ENCODE measurements around the gene FCRLA. TPM values are rescaled to one million over a fixed set of nuclear protein-coding genes. Genes with fewer than 3 reads are reported as not detected.
"Not testable (repeated sequence)": the region's sequence is repeated elsewhere in the genome, so short reads cannot be mapped to it uniquely, and the experiment has no call there.

FCRLA gene
- total RNA-seq, 1 experiment from 2014 or later: not detected

- CTCF ChIA-PET: interaction anchor here (0.5 to 0.7 kb wide), 2 partner anchors 195 to 486 kb away, joined by 3 read pairs; no protein-coding TSS in a partner anchor
- BruUV-seq (replicated peaks): no TSS peak
- Mint-ChIP-seq H3K9me3 (ENCODE audit: low read depth, unreplicated experiment) (no peaks in the 10 kb centered on the region), H3K4me1 (ENCODE audit: low read depth, unreplicated experiment) (peaks cover 9% of the 10 kb centered on the region), H3K36me3 (ENCODE audit: insufficient read depth, unreplicated experiment) (no peaks in the 10 kb centered on the region), H3K27me3 (ENCODE audit: unreplicated experiment) (peaks cover 40% of the 10 kb centered on the region), H3K4me3 (ENCODE audit: low read depth, unreplicated experiment) (no peak overlapping the region), H3K27ac (ENCODE audit: unreplicated experiment) (no peak overlapping the region)
- intact Hi-C loops (cut with micrococcal nuclease; ENCODE audit: unreplicated experiment): no loop called here
- DNase-seq: no peak
- TF ChIP-seq CTCF (IDR thresholded peaks at IDR 0.05; ENCODE audit: unreplicated experiment): no peak
Measured at GRCh38 chr1:161681879-161682278, 25.1 kb upstream of the FCRLA start.

GRCh38 chr1:161688946-161689345, 18.1 kb upstream of the FCRLA start:
- Mint-ChIP-seq H3K9me3 (ENCODE audit: low read depth, unreplicated experiment) (no peaks in the 10 kb centered on the region), H3K4me3 (ENCODE audit: low read depth, unreplicated experiment) (no peak overlapping the region), H3K27me3 (ENCODE audit: unreplicated experiment) (peaks cover 16% of the 10 kb centered on the region), H3K27ac (ENCODE audit: unreplicated experiment) (no peak overlapping the region), H3K36me3 (ENCODE audit: insufficient read depth, unreplicated experiment) (no peaks in the 10 kb centered on the region), H3K4me1 (ENCODE audit: low read depth, unreplicated experiment) (no peaks in the 10 kb centered on the region)
- no TSS peak for BruUV-seq (replicated peaks)
- TF ChIP-seq CTCF (IDR thresholded peaks at IDR 0.05; ENCODE audit: unreplicated experiment): no peak
- CTCF ChIA-PET: no interaction called here
- no peak for DNase-seq
- intact Hi-C loops (cut with micrococcal nuclease; ENCODE audit: unreplicated experiment): no loop called here

- BruUV-seq (replicated peaks): no TSS peak
- Mint-ChIP-seq H3K4me1 (ENCODE audit: low read depth, unreplicated experiment) (no peaks in the 10 kb centered on the region), H3K27ac (ENCODE audit: unreplicated experiment) (no peak overlapping the region), H3K9me3 (ENCODE audit: low read depth, unreplicated experiment) (peaks cover 4% of the 10 kb centered on the region), H3K27me3 (ENCODE audit: unreplicated experiment) (peaks cover 34% of the 10 kb centered on the region), H3K4me3 (ENCODE audit: low read depth, unreplicated experiment) (no peak overlapping the region), H3K36me3 (ENCODE audit: insufficient read depth, unreplicated experiment) (no peaks in the 10 kb centered on the region)
- CTCF ChIA-PET: interaction anchor here (1.0 to 1.4 kb wide), 2 partner anchors 12 to 15 kb away, joined by 3 read pairs; partner anchors contain the start of gene FCRLA
- TF ChIP-seq CTCF (IDR thresholded peaks at IDR 0.05; ENCODE audit: unreplicated experiment): no peak
- intact Hi-C loops (cut with micrococcal nuclease; ENCODE audit: unreplicated experiment): no loop called here
- DNase-seq: no peak
Measured at GRCh38 chr1:161691846-161692245, 15.2 kb upstream of the FCRLA start.

- H3K27me3 Mint-ChIP-seq (ENCODE audit: unreplicated experiment): peaks cover 48% of the 10 kb centered on the region
- intact Hi-C loops (cut with micrococcal nuclease; ENCODE audit: unreplicated experiment); H3K36me3 Mint-ChIP-seq (ENCODE audit: insufficient read depth, unreplicated experiment); H3K4me1 Mint-ChIP-seq (ENCODE audit: low read depth, unreplicated experiment); H3K9me3 Mint-ChIP-seq (ENCODE audit: low read depth, unreplicated experiment); H3K4me3 Mint-ChIP-seq (ENCODE audit: low read depth, unreplicated experiment); DNase-seq; H3K27ac Mint-ChIP-seq (ENCODE audit: unreplicated experiment); CTCF ChIA-PET; BruUV-seq (replicated peaks): not testable (repeated sequence)
Measured at GRCh38 chr1:161693020-161693712, 13.9 kb upstream of the FCRLA start.

GRCh38 chr1:161698302-161698701, 8.7 kb upstream of the FCRLA start:
- intact Hi-C loops (cut with micrococcal nuclease; ENCODE audit: unreplicated experiment); H3K36me3 Mint-ChIP-seq (ENCODE audit: insufficient read depth, unreplicated experiment); H3K4me3 Mint-ChIP-seq (ENCODE audit: low read depth, unreplicated experiment); DNase-seq; H3K27ac Mint-ChIP-seq (ENCODE audit: unreplicated experiment); H3K9me3 Mint-ChIP-seq (ENCODE audit: low read depth, unreplicated experiment); BruUV-seq (replicated peaks); CTCF ChIA-PET: not testable (repeated sequence)
- peaks cover 50% of the 10 kb centered on the region for H3K27me3 Mint-ChIP-seq (ENCODE audit: unreplicated experiment)
- H3K4me1 Mint-ChIP-seq (ENCODE audit: low read depth, unreplicated experiment): peaks cover 15% of the 10 kb centered on the region
